Activated naive CD8-positive, alpha-beta T cell treated with anti-CD3 and anti-CD28 coated beads for 36 hours (primary cell): ENCODE results near the gene AFF4. TPM values are rescaled to one million over a fixed set of nuclear protein-coding genes. Genes with fewer than 3 reads are reported as not detected.
A peak's percentile ranks its signal among the peaks of the same experiment; 100 is the strongest.
"Not testable (repeated sequence)": the region's sequence is repeated elsewhere in the genome, so short reads cannot be mapped to it uniquely, and the experiment has no call there.

ENCODE experiments used
- DNase-seq: peaks from one replicate; pipeline ENCODE4 v3.0.0; 2021
- H3K27ac Mint-ChIP-seq: one replicate; pipeline ENCODE4 v1.8.0; 2022; ENCODE audit warnings: mild to moderate bottlenecking, moderate library complexity, mixed read lengths
- H3K27me3 Mint-ChIP-seq: one replicate; pipeline ENCODE4 v1.8.0; 2022; ENCODE audit warnings: mild to moderate bottlenecking, mixed read lengths
- H3K36me3 Mint-ChIP-seq: one replicate; pipeline ENCODE4 v1.8.0; 2021; ENCODE audit warnings: mild to moderate bottlenecking, mixed read lengths
- H3K4me1 Mint-ChIP-seq: one replicate; pipeline ENCODE4 v1.8.0; 2021; ENCODE audit warnings: mixed read lengths
- H3K4me3 Mint-ChIP-seq: one replicate; pipeline ENCODE4 v1.8.0; 2022; ENCODE audit warnings: mild to moderate bottlenecking, moderate library complexity, mixed read lengths
- H3K9me3 Mint-ChIP-seq: one replicate; pipeline ENCODE4 v1.8.0; 2022; ENCODE audit warnings: mixed read lengths
- total RNA-seq, 2 experiments: library from RNA; stranded (reverse); gene quantifications; one replicate each; pipeline ENCODE4 v1.2.3, GENCODE V29; 2021

Gene AFF4, protein sequence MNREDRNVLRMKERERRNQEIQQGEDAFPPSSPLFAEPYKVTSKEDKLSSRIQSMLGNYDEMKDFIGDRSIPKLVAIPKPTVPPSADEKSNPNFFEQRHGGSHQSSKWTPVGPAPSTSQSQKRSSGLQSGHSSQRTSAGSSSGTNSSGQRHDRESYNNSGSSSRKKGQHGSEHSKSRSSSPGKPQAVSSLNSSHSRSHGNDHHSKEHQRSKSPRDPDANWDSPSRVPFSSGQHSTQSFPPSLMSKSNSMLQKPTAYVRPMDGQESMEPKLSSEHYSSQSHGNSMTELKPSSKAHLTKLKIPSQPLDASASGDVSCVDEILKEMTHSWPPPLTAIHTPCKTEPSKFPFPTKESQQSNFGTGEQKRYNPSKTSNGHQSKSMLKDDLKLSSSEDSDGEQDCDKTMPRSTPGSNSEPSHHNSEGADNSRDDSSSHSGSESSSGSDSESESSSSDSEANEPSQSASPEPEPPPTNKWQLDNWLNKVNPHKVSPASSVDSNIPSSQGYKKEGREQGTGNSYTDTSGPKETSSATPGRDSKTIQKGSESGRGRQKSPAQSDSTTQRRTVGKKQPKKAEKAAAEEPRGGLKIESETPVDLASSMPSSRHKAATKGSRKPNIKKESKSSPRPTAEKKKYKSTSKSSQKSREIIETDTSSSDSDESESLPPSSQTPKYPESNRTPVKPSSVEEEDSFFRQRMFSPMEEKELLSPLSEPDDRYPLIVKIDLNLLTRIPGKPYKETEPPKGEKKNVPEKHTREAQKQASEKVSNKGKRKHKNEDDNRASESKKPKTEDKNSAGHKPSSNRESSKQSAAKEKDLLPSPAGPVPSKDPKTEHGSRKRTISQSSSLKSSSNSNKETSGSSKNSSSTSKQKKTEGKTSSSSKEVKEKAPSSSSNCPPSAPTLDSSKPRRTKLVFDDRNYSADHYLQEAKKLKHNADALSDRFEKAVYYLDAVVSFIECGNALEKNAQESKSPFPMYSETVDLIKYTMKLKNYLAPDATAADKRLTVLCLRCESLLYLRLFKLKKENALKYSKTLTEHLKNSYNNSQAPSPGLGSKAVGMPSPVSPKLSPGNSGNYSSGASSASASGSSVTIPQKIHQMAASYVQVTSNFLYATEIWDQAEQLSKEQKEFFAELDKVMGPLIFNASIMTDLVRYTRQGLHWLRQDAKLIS
- 10 to 100 TPM; 22.2 to 22.9 TPM for total RNA-seq

DNA sequence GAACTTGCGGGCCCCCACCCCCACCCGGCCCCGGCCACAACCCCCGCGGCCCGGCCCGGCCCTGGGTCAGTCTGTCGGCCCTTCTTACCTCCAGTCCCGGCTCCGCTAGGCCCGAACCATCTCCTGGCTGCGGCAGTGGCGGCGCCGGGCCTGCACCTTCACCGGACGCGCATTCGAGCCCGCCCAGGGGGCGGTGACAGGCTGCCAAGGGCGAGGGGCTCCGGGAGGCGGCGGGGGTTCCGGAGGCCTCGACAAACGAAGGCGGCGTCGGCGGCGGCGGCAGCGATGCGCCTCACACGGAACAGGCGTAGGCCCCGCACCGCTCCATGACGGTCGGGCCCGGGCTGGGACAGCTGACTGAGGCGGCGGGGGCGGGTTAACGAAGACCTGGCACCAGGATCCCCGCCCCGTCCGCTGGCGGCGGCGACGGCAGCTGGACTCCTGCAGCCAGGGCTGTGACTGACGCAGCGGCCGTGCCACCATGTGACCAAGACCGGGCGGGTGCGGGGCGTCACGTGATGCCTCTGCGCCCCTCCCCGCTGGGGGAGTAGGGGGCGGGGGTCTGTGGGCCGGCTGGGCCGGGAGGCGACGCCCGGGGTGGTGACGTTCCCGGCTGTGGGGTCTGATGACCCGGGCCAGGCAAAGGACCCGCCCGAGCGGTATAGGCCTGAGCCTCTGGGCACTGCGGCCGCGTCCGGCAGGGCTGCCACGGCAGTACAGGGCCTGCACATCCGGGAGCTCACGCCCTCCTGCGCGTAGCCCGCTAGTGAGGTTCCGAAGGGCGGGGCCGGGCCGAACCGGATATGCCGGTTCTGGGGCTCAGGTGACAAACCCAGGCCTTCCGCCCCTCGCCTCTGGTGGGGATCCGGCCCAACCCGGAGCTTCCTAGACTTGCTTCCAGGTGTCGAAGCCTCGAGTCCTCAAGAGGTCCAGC lies at the start of gene AFF4:
AFF4 (minus strand) TSS at position 464 of the 934 bp plus-strand sequence. CDS start 26,445 bp downstream, outside the sequence.
- peak; percentile 91 for DNase-seq
- Mint-ChIP-seq H3K27ac (peak within 1 kb of the TSS; percentile 98), H3K4me3 (peak within 1 kb of the TSS; percentile 96), H3K27me3 (no peaks in the 10 kb centered on the region), H3K9me3 (no peaks in the 10 kb centered on the region), H3K4me1 (peaks cover 25% of the 10 kb centered on the region), H3K36me3 (peaks cover 13% of the 10 kb centered on the region)

DNA sequence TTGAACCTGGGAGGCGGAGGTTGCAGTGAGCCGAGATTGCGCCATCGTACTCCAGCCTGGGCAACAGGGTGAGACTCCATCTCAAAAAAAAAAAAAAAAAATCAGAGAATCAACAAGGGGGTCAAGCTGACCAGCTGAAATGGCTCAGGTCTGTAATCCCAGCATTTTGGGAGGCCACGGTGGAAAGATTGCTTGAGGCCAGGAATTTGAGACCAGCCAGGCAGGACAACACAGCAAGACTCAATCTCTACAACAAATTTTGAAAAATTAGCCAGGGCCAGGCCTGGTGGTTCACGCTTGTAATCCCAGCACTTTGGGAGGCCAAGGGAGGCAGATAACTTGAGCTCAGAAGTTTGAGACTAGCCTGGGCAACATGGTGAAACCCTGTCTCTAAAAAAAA lies 45.0 kb upstream of the AFF4 start:
- peaks cover 11% of the 10 kb centered on the region for H3K36me3 Mint-ChIP-seq
- H3K27me3 Mint-ChIP-seq, H3K27ac Mint-ChIP-seq, H3K9me3 Mint-ChIP-seq, H3K4me1 Mint-ChIP-seq, DNase-seq, H3K4me3 Mint-ChIP-seq: not testable (repeated sequence)

DNA sequence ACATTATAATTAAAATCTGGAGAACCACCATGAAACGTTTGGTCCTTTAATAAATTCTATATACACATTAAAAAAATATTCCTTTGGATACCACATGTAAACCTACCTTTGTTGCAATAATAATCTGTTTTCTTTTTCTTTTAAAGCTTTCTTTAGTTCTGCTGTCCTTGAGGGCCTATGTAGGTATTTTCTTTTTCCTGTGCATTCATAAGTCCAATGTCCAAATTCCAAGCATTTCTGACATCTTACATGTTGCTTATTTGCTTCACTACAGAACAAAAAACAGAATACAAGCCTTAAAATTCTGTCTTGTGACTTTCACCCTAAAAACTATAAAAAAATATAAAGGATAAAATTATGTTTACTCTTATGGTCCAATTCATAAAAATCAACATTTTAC lies 43.2 kb upstream of the AFF4 start:
- Mint-ChIP-seq H3K4me1 (no peaks in the 10 kb centered on the region), H3K27me3 (no peaks in the 10 kb centered on the region), H3K27ac (no peak overlapping the region), H3K4me3 (no peak overlapping the region), H3K9me3 (no peaks in the 10 kb centered on the region), H3K36me3 (peaks cover 13% of the 10 kb centered on the region)
- DNase-seq: no peak

DNA sequence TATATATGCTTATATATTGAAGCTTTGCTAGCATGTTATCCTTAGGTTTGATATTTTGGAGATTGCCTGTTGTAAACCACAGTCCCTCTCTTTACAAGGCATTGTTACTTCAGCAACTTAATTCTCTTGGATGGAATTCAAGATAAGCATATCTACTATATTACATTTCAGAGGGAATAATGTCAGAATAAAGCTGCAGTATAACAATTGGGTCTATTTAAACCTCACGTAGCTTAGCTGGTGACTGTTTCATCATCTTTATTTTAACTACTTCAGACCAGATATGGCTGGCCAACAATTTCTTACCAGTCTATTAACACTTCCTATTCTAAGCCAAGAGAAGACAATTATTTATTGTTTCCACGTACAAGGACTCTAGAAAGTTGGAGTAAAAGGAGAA lies 35.8 kb upstream of the AFF4 start:
- H3K27me3 Mint-ChIP-seq: no peaks in the 10 kb centered on the region
- no peak overlapping the region for H3K27ac Mint-ChIP-seq
- H3K4me1 Mint-ChIP-seq: no peaks in the 10 kb centered on the region
- no peak for DNase-seq
- H3K36me3 Mint-ChIP-seq: peaks cover 7% of the 10 kb centered on the region
- no peak overlapping the region for H3K4me3 Mint-ChIP-seq
- H3K9me3 Mint-ChIP-seq: no peaks in the 10 kb centered on the region

DNA sequence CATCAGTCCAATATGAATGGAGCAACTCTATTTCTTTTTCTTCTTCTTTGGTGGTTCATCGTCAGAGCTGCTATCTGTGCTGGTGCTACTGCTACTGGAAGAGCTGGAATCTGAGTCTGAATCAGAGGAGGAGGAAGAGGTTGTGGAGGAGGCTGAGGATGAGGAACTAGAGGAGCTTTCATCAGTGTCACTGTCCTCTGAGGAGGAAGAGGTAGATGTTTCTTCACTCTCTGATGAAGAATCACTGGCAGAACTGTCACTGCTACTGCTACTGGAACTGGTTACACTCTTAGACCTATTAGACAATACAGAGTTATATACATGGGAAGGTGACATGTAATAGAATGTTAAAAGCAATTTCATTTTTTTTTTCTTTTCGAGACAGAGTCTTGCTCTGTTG lies 35.1 kb upstream of the AFF4 start:
- H3K27ac Mint-ChIP-seq: no peak overlapping the region
- no peaks in the 10 kb centered on the region for H3K27me3 Mint-ChIP-seq
- no peaks in the 10 kb centered on the region for H3K9me3 Mint-ChIP-seq
- peaks cover 7% of the 10 kb centered on the region for H3K36me3 Mint-ChIP-seq
- no peaks in the 10 kb centered on the region for H3K4me1 Mint-ChIP-seq
- DNase-seq: no peak
- no peak overlapping the region for H3K4me3 Mint-ChIP-seq

DNA sequence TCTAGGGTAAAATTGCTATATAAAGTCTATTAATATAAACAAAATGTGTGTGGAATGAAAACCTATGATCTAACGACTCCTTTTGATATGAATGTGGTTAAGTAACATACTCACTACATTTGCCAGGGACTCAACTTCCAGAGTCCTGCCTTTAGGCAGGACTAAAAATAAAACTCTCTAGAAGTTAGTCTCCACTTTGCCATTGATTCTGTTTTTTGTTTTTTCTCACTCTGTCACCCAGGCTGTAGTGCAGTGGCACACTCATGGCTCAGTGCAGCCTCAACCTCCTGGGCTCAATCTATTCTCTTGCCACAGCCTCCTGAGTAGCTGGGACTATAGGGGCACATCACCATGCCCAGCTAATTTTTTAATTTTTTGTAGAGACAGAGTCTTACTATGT lies 32.9 kb upstream of the AFF4 start:
- H3K27me3 Mint-ChIP-seq: no peaks in the 10 kb centered on the region
- no peaks in the 10 kb centered on the region for H3K4me1 Mint-ChIP-seq
- H3K36me3 Mint-ChIP-seq: peaks cover 3% of the 10 kb centered on the region
- no peak overlapping the region for H3K4me3 Mint-ChIP-seq
- DNase-seq: no peak
- no peaks in the 10 kb centered on the region for H3K9me3 Mint-ChIP-seq
- H3K27ac Mint-ChIP-seq: no peak overlapping the region

DNA sequence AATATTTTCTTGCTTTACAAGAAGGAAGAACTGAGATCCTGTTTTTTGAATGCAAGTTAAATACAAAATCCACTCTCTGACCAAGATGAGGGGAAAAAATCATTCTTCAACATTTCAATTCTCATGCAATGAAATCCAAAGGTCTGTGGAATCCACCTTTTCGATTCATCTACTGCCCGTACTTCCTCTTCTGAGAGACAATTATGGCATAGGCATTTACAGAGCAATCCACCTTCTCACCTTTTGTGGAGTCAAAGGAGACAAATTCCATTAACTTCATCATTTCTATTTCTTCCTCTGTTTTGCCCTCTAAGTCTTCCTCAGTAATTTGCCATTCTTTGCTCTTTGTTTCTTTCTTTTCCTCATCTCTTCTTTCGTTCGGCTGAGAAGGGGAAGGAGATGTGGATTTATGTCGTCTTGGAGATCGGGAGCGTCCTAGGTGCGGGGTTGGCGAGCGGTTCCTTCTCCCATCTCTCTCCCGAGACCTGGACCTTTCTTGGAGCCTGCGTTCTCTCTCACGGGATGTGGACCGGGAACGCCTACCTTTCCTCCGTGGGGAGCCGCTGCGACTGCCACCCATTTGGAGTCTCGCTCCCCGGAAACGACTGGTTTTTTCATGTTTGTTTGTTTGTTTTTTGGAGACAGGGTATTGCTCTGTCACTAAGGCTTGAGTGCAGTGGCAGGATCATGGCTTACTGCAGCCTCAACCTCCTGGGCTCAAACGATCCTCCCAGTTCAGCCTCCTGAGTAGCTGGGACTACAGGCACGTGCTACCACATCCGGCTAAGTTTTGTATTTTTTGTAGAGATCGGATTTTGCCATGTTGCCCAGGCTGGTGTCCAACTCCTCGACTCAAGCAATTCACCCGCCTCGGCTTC lies 24.3 kb upstream of the AFF4 start:
- no peaks in the 10 kb centered on the region for H3K9me3 Mint-ChIP-seq
- no peaks in the 10 kb centered on the region for H3K4me1 Mint-ChIP-seq
- DNase-seq: no peak
- H3K27ac Mint-ChIP-seq: no peak overlapping the region
- H3K36me3 Mint-ChIP-seq: no peaks in the 10 kb centered on the region
- no peak overlapping the region for H3K4me3 Mint-ChIP-seq
- H3K27me3 Mint-ChIP-seq: no peaks in the 10 kb centered on the region

DNA sequence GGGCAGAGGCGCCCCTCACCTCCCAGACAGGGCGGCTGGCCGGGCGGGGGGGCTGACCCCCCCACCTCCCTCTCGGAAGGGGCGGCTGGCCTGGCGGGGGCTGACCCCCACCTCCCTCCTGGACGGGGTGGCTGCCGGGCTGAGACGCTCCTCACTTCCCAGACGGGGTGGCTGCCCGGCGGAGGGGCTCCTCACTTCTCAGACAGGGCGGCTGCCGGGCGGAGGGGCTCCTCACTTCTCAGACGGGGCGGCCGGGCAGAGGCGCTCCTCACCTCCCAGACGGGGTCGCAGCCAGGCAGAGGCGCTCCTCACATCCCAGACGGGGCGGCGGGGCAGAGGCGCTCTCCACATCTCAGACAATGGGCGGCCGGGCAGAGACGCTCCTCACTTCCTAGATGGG lies 19.5 kb upstream of the AFF4 start:
- H3K9me3 Mint-ChIP-seq, H3K36me3 Mint-ChIP-seq: not testable (repeated sequence)

DNA sequence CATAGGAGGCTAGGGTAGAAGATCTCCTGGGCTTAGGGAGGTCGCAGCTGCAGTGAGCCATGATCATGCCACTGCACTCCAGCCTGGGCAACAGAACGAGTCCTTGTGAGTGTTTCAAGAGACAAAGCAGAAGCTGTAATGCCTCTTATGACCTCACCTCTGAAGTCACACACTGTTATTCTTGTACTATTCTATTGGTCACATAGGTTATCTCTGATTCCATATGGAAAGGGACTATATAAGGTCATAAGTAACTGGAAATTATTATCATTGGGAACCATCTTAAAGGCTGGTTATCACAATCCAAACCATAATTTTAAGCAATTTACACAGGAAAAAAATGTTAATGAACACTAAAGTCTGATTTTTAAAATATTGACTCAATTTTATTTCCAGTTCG lies 17.9 kb upstream of the AFF4 start:
- H3K27ac Mint-ChIP-seq: no peak overlapping the region
- no peaks in the 10 kb centered on the region for H3K27me3 Mint-ChIP-seq
- H3K36me3 Mint-ChIP-seq: peaks cover 4% of the 10 kb centered on the region
- H3K4me3 Mint-ChIP-seq: no peak overlapping the region
- no peaks in the 10 kb centered on the region for H3K4me1 Mint-ChIP-seq
- no peak for DNase-seq
- peaks cover 6% of the 10 kb centered on the region for H3K9me3 Mint-ChIP-seq

More for the DNA sequence above, 19.5 kb upstream of the AFF4 start:
- H3K4me3 Mint-ChIP-seq, H3K27ac Mint-ChIP-seq, H3K4me1 Mint-ChIP-seq, H3K27me3 Mint-ChIP-seq, DNase-seq: not testable (repeated sequence)

DNA sequence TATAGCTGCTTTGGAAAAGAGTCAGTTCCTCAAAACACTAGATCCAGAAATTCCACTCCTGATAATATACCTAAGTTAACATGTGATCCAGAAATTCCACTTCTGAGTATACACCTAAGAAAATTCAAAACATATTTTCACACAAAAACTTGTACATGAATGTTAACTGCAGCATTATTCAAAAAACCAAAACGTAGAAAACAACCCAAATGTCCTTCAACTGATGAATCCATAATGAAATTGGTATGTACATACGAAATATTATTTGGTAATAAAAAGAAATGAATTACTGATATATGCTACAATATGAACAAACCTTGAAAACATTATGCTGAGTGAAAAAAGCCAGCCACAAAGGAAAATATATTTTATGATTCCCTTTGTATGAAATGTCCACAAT lies 16.5 kb upstream of the AFF4 start:
- H3K4me1 Mint-ChIP-seq: no peaks in the 10 kb centered on the region

DNA sequence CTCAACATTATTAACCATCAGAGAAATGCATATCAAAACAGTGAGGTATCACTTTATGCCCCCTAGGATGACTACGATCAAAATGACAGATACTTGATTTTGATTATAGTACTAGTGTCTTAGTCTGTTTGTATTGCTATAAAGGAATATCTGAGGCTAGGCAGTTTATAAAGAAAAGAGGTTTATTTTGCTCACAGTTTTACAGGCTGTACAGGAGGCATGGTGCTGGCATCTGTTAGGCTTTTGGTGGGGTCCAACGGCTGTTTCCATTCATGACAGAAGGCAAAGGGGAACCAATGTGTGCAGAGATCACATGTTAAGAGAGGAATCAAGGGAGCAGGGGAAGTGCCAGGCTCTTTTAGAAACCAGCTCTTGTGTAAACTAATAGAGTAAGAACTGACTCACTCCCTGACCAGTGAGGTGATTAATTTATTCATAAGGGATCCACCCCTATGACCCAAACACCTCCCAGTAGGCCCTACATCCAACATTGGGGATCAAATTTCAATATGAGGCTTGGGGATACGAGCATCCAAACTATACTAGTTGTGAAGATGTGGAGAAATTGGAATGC lies 16.0 kb upstream of the AFF4 start:
- H3K36me3 Mint-ChIP-seq: peaks cover 4% of the 10 kb centered on the region
- no peak overlapping the region for H3K27ac Mint-ChIP-seq
- no peaks in the 10 kb centered on the region for H3K27me3 Mint-ChIP-seq
- no peak for DNase-seq
- H3K9me3 Mint-ChIP-seq: peaks cover 6% of the 10 kb centered on the region
- no peaks in the 10 kb centered on the region for H3K4me1 Mint-ChIP-seq
- no peak overlapping the region for H3K4me3 Mint-ChIP-seq

More for the DNA sequence above, 16.5 kb upstream of the AFF4 start:
- H3K9me3 Mint-ChIP-seq: peaks cover 6% of the 10 kb centered on the region
- no peaks in the 10 kb centered on the region for H3K27me3 Mint-ChIP-seq
- H3K27ac Mint-ChIP-seq: no peak overlapping the region
- H3K36me3 Mint-ChIP-seq: peaks cover 4% of the 10 kb centered on the region
- no peak overlapping the region for H3K4me3 Mint-ChIP-seq
- no peak for DNase-seq

DNA sequence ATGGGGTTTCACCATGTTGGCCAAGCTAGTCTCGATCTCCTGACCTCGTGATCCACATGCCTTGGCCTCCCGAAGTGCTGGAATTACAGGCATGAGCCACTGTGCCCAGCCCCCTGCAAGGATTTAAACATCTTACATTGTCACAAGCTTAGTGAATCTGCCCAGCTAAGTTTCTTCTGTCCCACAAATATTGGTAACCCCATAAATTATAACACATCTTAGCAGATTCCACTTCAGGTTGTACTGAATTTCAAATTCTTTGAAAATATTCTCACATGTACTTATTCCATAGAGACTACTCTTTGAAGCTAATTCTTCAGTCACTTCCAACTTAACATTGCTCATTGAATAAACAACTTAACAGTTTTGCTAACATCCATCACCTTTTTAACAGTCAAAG lies 13.4 kb upstream of the AFF4 start:
- Mint-ChIP-seq H3K27ac (no peak overlapping the region), H3K27me3 (no peaks in the 10 kb centered on the region), H3K4me3 (no peak overlapping the region), H3K4me1 (no peaks in the 10 kb centered on the region), H3K36me3 (peaks cover 4% of the 10 kb centered on the region), H3K9me3 (peaks cover 6% of the 10 kb centered on the region)
- DNase-seq: no peak

DNA sequence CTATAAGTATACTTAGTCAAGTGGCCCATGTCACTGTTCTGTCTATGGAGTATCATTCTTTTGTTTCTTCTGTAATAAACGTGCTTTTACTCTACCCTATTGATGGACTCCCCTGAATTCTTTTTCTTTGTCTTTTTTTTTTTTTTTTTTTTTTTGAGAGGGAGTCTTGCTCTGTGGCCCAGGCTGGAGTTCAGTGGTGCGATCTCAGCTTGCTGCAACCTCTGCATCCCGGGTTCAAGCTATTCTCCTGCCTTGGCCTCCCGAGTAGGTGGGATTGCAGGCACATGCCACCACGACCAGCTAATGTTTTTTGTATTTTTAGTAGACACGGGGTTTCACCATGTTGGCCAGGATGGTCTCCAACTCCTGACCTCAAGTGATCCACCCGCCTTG lies 9.0 kb upstream of the AFF4 start:
- not testable (repeated sequence) for H3K4me1 Mint-ChIP-seq, H3K36me3 Mint-ChIP-seq, H3K9me3 Mint-ChIP-seq, H3K27me3 Mint-ChIP-seq, H3K27ac Mint-ChIP-seq, DNase-seq, H3K4me3 Mint-ChIP-seq
